GM15510 (cell line): Measurements from ENCODE around the gene ARL15.

Experiments used
- POLR2A ChIP-seq: IDR thresholded peaks from 3 replicates; pipeline ENCODE4 v1.6.1; 2011; ENCODE audit warnings: borderline replicate concordance; ENCODE audit not compliant: insufficient read length; ENCODE audit errors: extremely low read depth

The ARL15 gene

DNA sequence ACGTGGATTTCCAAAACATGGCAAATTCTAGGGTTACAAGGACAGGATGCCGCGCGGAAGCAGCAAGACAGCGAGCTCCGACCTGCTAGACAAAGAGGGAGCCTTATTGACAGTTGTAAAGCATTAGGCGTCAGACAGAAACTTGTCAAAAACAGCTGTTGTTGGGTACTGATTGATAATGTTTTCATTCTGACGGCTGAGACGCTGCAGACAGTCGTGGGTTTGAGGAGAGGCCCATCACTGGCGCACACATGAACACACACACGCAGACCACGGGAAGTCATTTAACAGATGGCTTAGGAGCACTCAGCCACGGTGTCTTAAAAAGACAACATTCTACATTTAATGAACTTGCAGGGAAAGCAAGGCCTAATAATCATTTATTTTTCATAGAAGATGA, 426.0 kb downstream of the ARL15 start:
- no peak for TF ChIP-seq POLR2A

DNA sequence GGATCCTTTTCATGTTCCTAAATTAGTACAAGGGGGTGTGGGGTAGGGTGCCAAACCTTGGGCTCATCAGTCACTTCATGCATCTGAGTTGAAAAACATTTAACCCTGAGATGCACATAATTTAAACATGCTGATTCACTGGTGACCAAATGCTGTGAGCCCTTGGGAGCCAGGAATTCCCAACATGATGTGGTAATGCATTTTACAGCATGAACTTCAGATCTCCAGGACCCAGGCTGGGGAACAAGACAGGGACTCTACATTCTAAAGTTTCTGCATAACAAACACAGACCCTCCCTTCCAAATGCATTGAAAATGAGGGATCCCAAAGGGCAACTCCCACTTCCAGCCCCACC, 427.7 kb downstream of the ARL15 start:
- TF ChIP-seq POLR2A = no peak

DNA sequence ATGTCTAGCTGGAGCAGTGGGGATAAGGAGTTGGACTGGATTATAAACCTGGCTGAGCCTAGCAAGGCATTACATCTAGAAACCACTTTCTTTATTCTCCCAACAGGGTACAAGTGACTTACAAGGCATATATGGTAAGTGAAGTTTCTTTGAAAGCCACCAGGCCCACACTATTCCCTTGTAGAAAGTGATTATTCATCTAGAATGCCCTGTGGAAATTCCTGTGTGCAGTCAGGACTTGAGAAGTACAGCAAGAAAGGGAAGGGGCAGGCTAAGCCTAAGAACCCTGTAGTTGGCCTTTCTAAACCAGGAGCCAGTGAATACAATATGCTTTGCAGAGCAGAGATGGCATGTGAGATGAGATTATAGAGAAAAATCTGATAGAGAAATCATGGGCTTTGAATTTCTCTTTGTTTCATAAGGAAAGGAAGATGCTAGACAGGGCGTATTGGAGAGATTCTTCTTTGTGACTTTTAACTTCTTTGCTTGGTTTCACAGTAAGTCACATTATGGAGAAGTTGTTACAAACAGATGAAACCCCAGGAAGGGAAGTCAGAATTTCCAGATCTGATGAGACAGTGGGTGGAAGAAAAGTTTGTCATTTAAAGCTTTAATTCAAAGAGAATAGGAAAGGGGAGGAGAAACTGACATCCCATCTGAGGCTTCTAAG, 428.2 kb downstream of the ARL15 start:
- TF ChIP-seq POLR2A = no peak

DNA sequence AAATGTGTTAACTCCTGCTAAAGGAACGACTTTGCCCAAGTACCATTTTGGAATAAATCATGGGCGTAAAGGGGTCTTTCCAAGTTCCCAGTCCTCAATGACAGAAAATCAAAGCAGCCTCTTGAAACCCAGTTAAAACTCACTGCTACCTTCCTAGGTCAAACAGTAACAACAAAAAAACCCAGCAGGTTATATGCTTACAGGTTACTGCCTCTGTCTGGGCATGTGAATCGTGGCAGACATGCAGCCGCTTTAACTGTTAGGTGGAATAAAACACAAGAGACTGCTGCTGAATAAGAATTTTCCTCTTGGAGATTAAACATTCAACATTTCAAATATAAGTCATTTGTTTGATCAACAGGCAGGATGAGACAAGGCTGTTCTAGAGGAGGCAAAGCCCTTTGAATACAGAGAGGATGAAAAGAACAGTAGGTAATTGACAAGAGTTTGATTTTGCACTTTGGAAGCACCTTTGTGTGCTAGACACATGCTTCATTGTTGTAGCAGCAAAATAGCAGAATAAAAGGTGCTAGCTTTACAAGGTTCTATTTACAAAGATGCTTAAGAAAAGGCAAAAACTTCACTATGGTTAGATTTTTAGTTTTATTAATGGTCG, 430.6 kb downstream of the ARL15 start:
- TF ChIP-seq POLR2A = no peak

DNA sequence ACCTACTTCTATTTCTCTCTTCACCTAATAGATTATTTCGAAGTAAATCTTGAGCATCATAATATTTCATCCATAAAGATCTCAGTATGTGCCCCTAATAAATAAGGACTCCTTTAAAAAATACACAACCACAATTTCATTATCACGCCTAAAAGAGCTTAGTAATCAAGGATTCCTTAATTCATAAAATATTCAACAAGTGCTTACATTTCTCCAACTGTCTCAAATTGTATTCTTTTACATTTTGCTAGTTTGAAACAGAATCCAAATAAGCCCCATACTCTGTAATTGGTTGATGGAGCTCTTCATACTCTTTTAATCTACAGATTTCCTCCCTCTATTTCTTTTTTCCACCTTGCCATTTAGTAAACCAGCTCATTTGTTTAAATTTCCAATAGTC, 432.4 kb downstream of the ARL15 start:
- no peak for TF ChIP-seq POLR2A

DNA sequence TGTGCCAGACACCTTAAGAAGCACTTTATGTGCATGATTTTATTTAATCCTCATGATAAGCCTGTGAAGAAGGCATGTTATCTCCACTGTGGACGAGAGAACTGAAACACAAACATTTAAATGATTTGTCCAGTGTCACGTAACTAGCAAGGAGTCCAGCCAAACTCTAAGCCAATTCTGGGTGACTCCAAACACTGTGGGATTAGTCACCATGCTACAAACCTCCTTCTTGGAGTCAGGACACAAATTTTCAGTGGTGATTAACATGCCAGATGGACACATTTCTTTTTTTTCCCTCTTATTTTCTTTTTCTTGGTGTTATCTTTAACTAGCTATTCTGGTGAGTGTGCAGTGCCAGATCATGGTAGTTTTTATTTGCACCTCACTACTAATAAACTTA, 433.1 kb downstream of the ARL15 start:
- TF ChIP-seq POLR2A = no peak

DNA sequence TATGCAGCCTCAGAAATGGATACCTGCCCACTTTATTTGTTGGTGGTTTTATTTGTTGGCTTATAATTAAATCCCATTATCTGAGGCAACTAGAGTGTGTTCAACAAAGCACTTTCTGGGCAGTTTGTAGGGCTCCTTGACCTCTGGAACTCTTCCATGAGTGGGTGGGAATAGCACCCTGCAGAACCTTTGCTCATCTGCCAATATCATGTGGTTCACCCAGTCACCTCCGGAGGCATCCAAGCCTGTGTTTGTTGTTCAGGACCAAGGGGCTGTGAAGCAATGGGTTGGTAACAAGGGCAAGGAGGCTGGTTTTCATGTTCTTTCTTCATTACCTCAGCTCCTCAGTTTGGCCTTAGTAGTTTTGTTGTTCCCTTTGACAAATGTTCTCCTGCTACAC, 436.0 kb downstream of the ARL15 start:
- no peak for TF ChIP-seq POLR2A

DNA sequence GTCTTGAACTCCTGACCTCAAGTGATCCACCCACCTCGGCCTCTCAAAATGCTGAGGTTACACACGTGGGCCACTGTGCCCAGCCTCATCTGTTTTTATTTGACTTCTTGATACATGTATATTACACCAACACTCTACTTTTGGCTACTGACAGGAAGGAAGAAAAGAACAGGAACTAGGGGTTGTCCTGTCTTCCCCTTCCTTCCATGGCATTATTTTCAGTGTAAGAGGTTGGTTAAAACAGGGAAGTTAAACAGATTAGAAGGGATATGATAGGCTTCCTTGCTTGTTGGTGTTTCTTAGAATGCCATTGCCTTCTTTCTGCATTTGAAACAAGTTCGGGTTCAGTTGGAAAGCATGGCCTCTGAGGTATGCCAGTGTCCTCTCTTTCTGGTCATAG, 437.1 kb downstream of the ARL15 start:
- no peak for TF ChIP-seq POLR2A

DNA sequence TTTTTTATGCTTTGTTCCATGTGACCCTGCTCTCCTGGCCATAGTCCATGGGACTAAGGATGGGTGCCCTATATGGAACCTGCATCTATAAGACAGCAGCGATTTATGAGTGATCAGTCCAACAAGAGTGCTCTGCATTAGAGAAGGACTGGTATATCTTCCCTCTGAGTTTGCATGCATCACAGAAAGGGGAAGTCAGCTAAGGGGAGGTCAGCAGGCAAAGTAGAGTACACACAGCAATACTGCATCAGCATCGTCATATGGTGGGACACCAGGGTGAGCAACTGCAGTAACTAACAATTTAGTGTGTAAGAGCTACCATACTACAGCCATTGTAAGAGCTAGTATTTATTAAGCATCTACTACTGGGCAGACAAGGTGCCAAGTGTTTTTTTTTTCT, 438.6 kb downstream of the ARL15 start:
- TF ChIP-seq POLR2A = no peak

DNA sequence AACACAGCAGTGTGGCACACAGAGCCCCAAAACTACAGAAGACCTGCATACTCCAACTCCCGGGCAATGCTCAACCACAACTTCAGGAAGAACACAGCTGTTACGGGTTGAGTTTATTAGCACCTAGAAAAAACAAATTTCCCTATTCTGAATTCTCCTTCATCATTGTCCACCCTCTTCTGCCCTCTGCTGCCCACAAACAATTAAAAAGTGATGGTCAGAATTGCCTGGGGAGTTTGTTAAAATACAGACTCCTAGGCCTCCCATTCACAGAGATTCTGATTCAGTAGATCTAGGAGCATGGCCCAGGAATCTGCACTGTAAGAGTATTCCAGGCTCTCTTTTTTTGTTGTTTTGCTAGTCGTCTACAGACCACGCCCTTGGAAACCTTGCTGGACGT, 439.3 kb downstream of the ARL15 start:
- TF ChIP-seq POLR2A = no peak

DNA sequence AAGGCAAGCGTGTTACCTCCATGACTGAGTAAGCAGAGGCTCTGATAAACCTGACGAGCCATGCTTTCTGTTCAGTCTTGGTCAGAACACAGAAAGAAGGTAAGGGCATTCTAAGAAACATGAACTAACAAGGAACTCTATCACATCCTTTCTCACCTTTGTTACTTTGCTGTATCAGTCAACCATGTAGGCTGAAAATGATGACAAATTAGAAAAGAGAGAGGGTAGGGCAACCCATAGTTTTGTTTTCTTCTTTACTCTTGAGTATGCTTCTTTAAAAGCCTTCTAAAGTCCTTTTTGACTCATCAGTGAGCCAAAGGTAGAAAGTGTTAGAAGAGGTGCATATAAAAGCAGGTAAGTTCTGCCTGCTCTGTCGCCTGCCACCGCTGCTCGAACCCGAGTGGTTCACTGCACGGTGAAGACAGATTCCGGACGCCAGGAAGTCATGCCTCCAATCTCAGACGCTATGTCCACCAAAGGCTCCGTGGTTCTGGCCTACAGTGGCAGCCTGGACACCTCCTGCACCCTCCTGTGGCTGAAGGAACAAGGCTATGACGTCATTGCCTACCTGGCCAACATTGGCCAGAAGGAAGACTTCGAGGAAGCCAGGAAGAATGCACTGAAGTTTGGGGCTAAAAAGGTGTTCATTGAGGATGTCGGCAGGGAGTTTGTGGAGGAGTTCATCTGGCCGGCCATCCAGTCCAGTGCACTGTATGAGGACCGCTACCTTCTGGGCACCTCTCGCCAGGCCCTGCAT, 451.5 kb downstream of the ARL15 start:
- TF ChIP-seq POLR2A = no peak

DNA sequence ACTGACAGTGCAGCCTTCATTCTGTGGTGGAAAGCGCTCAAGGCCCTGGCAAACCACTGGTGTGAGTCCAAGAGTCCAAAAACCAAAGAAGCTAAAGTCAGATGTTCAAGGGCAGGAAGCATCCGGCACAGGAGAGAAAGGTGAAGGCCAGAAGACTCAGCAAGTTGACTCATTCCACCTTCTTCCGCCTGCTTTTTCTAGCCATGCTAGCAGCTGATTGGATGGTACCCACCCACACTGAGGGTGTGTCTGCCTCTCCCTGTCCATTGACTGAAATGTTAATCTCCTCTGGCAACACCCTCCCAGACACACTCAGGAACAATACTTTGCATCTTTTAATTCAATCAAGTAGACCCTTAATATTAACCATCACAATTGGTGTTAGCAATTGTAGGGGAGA, 453.9 kb downstream of the ARL15 start:
- no peak for TF ChIP-seq POLR2A

DNA sequence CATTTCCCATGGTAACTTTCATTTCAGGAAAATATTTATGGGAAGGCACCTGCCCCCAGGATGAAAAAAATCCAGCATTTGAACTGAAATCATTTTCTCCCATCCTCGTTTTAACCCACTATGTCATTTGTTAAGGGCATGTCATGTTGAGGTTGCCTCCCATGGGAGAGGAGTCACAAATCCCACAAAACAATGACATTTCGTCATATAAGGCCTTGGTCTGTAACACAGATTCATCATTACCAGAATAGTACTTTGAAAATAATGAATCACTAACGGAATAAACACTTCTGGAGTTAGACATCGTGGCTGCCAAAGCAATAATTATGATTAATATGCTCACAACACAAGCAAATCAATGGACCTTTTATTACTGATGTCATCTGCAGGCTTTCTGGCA, 475.9 kb downstream of the ARL15 start:
- no peak for TF ChIP-seq POLR2A
